ENCODE data around the gene ASCC3.
"Not testable (repeated sequence)": the region's sequence is repeated elsewhere in the genome, so short reads cannot be mapped to it uniquely, and the experiment has no call there.

ASCC3 gene

GRCh38 chr6:100886076-100886475, 4.9 kb upstream of the ASCC3 start:
- no peak for DNase-seq

GRCh38 chr6:100883347-100883746, 2.2 kb upstream of the ASCC3 start:
- DNase-seq, result no peak

- no peak for DNase-seq
Observed at GRCh38 chr6:100881707-100882040, 545 bp upstream of the ASCC3 start.

- DNase-seq, result peak; percentile 7
Observed at GRCh38 chr6:100880149-100880852, 828 bp downstream of the ASCC3 start.

GRCh38 chr6:100879317-100879716, 1.8 kb downstream of the ASCC3 start:
- DNase-seq, result no peak

- no peak for DNase-seq
Observed at GRCh38 chr6:100877851-100878250, 3.3 kb downstream of the ASCC3 start.

GRCh38 chr6:100876251-100876650, 4.9 kb downstream of the ASCC3 start:
- DNase-seq, result no peak

GRCh38 chr6:100865525-100865924, 15.6 kb downstream of the ASCC3 start:
- no peak for DNase-seq

GRCh38 chr6:100862063-100862462, 19.1 kb downstream of the ASCC3 start:
- no peak for DNase-seq

- DNase-seq, result no peak
Observed at GRCh38 chr6:100856146-100856545, 25.0 kb downstream of the ASCC3 start.

- DNase-seq, result no peak
Observed at GRCh38 chr6:100851819-100852218, 29.3 kb downstream of the ASCC3 start.

GRCh38 chr6:100850174-100850573, 31.0 kb downstream of the ASCC3 start:
- no peak for DNase-seq

- DNase-seq, result peak; percentile 74
Observed at GRCh38 chr6:100846276-100846675, 34.9 kb downstream of the ASCC3 start.

GRCh38 chr6:100845676-100846075, 35.5 kb downstream of the ASCC3 start:
- DNase-seq, result no peak

- no peak for DNase-seq
Observed at GRCh38 chr6:100839419-100839818, 41.7 kb downstream of the ASCC3 start.

GRCh38 chr6:100838011-100838410, 43.1 kb downstream of the ASCC3 start:
- DNase-seq, result no peak

GRCh38 chr6:100833972-100834574, 47.1 kb downstream of the ASCC3 start:
- DNase-seq, result no peak

- not testable (repeated sequence) for DNase-seq
Observed at GRCh38 chr6:100829077-100829595, 52.0 kb downstream of the ASCC3 start.

GRCh38 chr6:100823041-100823440, 58.1 kb downstream of the ASCC3 start:
- DNase-seq, result no peak

GRCh38 chr6:100818066-100818465, 63.1 kb downstream of the ASCC3 start:
- DNase-seq, result no peak

GRCh38 chr6:100810015-100810414, 71.1 kb downstream of the ASCC3 start:
- no peak for DNase-seq

GRCh38 chr6:100809346-100809745, 71.8 kb downstream of the ASCC3 start:
- no peak for DNase-seq

GRCh38 chr6:100808638-100809275, 72.4 kb downstream of the ASCC3 start:
- DNase-seq, result no peak

GRCh38 chr6:100806296-100806695, 74.8 kb downstream of the ASCC3 start:
- no peak for DNase-seq
